ENCODE results near the gene MBIP.

- TF ChIP-seq CTCF (conservative IDR thresholded peaks at IDR 0.05; ENCODE audit: low read depth in 2 of 2): no peak
- no peak for TF ChIP-seq EZH2 (IDR thresholded peaks at IDR 0.05; ENCODE audit: low read depth, unreplicated experiment)
- TF ChIP-seq EZH2phosphoT487 (IDR thresholded peaks at IDR 0.05; ENCODE audit: unreplicated experiment): no peak
- no peak for TF ChIP-seq POLR2AphosphoS5 (IDR thresholded peaks at IDR 0.05; ENCODE audit: low read depth)
- TF ChIP-seq CREB1 (CRISPR knock-in tag; IDR thresholded peaks at IDR 0.05; ENCODE audit: low read depth): no peak
- TF ChIP-seq, protein P1, sequence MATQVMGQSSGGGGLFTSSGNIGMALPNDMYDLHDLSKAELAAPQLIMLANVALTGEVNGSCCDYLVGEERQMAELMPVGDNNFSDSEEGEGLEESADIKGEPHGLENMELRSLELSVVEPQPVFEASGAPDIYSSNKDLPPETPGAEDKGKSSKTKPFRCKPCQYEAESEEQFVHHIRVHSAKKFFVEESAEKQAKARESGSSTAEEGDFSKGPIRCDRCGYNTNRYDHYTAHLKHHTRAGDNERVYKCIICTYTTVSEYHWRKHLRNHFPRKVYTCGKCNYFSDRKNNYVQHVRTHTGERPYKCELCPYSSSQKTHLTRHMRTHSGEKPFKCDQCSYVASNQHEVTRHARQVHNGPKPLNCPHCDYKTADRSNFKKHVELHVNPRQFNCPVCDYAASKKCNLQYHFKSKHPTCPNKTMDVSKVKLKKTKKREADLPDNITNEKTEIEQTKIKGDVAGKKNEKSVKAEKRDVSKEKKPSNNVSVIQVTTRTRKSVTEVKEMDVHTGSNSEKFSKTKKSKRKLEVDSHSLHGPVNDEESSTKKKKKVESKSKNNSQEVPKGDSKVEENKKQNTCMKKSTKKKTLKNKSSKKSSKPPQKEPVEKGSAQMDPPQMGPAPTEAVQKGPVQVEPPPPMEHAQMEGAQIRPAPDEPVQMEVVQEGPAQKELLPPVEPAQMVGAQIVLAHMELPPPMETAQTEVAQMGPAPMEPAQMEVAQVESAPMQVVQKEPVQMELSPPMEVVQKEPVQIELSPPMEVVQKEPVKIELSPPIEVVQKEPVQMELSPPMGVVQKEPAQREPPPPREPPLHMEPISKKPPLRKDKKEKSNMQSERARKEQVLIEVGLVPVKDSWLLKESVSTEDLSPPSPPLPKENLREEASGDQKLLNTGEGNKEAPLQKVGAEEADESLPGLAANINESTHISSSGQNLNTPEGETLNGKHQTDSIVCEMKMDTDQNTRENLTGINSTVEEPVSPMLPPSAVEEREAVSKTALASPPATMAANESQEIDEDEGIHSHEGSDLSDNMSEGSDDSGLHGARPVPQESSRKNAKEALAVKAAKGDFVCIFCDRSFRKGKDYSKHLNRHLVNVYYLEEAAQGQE (IDR thresholded peaks at IDR 0.05; ENCODE audit: unreplicated experiment): no peak
- no peak for TF ChIP-seq JUNB (IDR thresholded peaks at IDR 0.05; ENCODE audit: unreplicated experiment)
- no peak for TF ChIP-seq ZNF114 (CRISPR knock-in tag; IDR thresholded peaks at IDR 0.05)
- no peak for TF ChIP-seq NANOG (IDR thresholded peaks at IDR 0.05; ENCODE audit: borderline replicate concordance)
- TF ChIP-seq, protein P2, sequence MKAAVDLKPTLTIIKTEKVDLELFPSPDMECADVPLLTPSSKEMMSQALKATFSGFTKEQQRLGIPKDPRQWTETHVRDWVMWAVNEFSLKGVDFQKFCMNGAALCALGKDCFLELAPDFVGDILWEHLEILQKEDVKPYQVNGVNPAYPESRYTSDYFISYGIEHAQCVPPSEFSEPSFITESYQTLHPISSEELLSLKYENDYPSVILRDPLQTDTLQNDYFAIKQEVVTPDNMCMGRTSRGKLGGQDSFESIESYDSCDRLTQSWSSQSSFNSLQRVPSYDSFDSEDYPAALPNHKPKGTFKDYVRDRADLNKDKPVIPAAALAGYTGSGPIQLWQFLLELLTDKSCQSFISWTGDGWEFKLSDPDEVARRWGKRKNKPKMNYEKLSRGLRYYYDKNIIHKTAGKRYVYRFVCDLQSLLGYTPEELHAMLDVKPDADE (IDR thresholded peaks at IDR 0.05): no peak
- TF ChIP-seq ZNF331 (CRISPR knock-in tag; IDR thresholded peaks at IDR 0.05; ENCODE audit: low read depth): no peak
Measured at GRCh38 chr14:36302823-36303222, 17.6 kb downstream of the MBIP start.
